GM18951 (cell line): ENCODE measurements around the gene MSH3.

Experiments
- POLR2A ChIP-seq: IDR thresholded peaks from 4 replicates; pipeline ENCODE4 v1.6.1; 2011; ENCODE audit warnings: mild to moderate bottlenecking; ENCODE audit not compliant: insufficient read length, insufficient read depth; ENCODE audit errors: extremely low read depth
- in situ Hi-C: fragments of 300-500 bp; cut with MboI; formaldehyde crosslinking; loops from one replicate; pipeline ENCODE4 v1.12.0; 2022; ENCODE audit warnings: low sequenced_read_pairs, mixed read lengths, inconsistent platforms; ENCODE audit not compliant: unreplicated experiment

Gene MSH3

DNA sequence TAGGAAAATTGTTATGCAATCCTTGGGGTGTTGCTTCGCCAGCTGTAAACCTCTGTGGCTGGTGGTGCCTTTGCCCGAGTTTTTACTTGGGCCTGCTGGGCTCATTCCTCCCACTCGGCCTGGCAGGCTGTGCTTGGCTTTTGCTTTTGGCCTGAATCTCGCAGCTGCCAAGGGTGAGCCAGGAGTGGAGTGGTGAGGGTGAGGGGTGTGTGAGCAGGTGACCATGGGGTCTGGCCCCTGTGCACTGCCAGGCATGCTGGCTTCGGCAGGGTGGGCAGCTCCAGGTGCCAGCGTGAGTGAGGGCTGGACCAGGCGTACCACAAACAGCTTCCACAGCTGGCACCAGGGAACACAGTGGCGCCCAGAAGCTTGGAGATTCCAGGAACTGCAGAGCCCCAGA, 12.9 kb downstream of the MSH3 start:
- no peak for TF ChIP-seq POLR2A
- in situ Hi-C loops, result no loop called here

- in situ Hi-C loops, result no loop called here
- TF ChIP-seq POLR2A, result peak; percentile 35
Measured at GRCh38 chr5:80668016-80668969, 13.8 kb downstream of the MSH3 start.

- in situ Hi-C loops, result loop anchor here (5.0 kb wide), 1 partner anchor 190 kb away; no protein-coding TSS in a partner anchor
- TF ChIP-seq POLR2A, result no peak
Measured at GRCh38 chr5:80672140-80672736, 17.8 kb downstream of the MSH3 start.

GRCh38 chr5:80676706-80677105, 22.3 kb downstream of the MSH3 start:
- TF ChIP-seq POLR2A, result no peak
- in situ Hi-C loops, result loop anchor here (25.0 kb wide), 1 partner anchor 511 kb away; no protein-coding TSS in a partner anchor

GRCh38 chr5:80686757-80687156, 32.3 kb downstream of the MSH3 start:
- TF ChIP-seq POLR2A, result no peak
- in situ Hi-C loops, result loop anchor here (25.0 kb wide), 1 partner anchor 501 kb away; no protein-coding TSS in a partner anchor

DNA sequence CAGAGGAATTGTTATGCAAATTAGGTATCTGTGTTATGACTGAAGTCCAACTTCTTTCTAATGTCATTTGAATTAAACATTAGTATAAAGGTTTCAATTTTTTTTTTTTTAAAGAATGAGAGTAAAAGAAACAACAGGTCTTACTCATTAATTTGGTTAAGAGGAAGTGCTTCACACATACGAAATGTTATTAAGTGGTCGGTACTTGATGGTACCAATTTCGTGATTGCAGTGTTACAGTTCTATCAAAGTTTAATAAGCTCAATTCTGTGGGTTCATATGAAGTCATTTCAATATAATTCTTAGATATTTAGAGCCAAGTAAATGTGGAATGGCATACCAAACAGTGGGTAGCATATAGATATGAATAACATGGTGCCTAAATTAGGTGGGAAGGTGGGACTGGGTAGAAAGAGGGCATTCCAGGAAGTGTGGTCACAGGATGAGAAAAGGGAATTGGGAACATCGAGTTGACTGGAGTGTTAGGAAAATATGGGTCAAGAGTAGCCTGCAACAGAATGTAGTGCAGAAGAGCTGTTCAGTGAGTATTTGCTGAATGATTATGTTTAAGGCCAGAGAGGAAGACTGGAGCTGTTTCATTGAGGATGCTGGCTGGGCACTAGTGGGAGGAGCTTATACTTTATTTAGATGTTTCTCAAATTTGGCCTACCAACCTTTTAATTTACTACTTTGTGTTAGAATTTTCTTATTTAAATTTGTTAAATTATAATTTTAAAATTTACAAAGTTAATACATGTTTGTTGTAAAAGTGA, 34.4 kb downstream of the MSH3 start:
- no peak for TF ChIP-seq POLR2A
- in situ Hi-C loops, result loop anchor here (25.0 kb wide), 1 partner anchor 498 kb away; no protein-coding TSS in a partner anchor

DNA sequence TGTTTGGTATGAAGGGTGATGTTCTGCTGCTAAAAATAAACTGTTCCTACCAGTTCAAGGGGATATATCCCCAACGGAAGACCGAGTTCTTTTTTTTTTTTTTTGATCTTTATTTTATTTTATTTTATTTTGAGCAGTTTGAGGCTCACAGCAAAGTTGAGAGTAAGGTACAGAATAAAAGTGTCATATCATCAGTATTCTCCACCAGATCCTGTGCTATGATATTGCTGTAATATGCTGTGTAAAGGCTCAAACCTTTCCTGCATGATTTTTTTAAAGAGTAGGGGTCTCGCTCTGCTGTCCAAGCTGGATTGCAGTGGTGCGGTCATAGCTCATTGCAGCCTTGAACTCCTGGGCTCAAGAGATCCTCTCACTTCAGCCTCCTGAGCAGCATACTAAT, 35.2 kb downstream of the MSH3 start:
- in situ Hi-C loops, result loop anchor here (25.0 kb wide), 1 partner anchor 498 kb away; no protein-coding TSS in a partner anchor
- TF ChIP-seq POLR2A, result no peak

DNA sequence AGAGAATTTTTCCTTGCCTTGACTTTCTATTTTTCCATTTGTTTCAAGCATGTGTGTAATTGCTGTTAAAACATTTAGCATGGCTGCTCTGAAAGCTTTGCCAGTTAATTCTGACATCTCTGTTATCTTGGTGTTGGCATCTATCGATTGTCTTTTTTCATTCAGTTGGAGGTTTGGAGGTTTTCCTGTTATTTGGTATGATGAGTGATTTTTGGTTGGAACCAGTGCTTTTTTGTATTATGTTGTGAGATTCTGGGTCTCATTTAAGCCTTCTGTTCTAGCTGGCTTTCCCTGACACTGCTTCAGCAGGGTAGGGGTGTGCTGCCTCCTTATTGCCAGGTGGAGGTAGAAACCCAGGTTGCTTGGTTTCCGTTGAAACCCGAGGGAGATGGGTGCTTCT, 41.2 kb downstream of the MSH3 start:
- in situ Hi-C loops, result loop anchor here (25.0 kb wide), 1 partner anchor 492 kb away; no protein-coding TSS in a partner anchor
- TF ChIP-seq POLR2A, result no peak

- in situ Hi-C loops, result loop anchor here (25.0 kb wide), 1 partner anchor 491 kb away; no protein-coding TSS in a partner anchor
- no peak for TF ChIP-seq POLR2A
Measured at GRCh38 chr5:80696450-80696849, 42.0 kb downstream of the MSH3 start.

- in situ Hi-C loops, result loop anchor here (25.0 kb wide), 1 partner anchor 490 kb away; no protein-coding TSS in a partner anchor
Measured at GRCh38 chr5:80697100-80697499, 42.6 kb downstream of the MSH3 start.

DNA sequence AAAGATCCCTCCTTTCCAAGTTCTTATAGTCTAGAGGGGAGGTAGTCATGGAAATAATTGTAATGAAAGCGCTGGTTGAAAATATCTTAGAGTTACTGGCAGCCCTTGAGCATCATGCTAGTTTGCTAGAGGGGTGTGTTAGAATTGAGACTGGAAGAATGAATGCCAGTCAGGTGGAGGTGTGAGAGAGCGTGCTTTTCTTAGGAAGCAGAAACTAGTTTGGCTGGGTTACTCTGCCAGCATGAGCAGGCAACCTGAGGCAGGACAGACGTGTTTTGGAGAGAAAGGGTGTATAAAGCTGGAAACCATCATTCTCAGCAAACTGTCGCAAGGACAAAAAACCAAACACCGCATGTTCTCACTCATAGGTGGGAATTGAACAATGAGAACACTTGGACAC, 43.9 kb downstream of the MSH3 start:
- in situ Hi-C loops, result loop anchor here (25.0 kb wide), 1 partner anchor 489 kb away; no protein-coding TSS in a partner anchor
- TF ChIP-seq POLR2A, result no peak

More at GRCh38 chr5:80697100-80697499, 42.6 kb downstream of the MSH3 start:
- no peak for TF ChIP-seq POLR2A

DNA sequence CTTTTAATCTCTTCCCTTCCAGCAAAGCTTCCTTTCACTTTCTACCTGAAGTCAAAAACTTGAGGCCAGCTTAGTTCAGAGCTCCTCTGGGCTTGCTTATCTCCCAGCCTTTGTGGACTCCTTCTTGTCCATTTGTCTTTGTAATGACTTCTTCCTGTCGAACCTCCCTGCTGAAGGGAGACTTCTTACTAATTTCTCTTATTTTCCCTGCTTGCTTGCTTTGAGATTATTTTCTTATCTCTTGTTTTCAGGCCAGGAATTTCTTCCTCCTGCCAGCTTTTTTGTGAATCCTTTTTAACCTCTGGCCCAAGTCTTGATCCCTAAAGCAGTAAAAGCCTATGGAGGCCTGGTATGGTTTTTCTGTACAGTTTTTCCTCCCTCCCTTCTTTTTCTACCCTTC, 47.1 kb downstream of the MSH3 start:
- in situ Hi-C loops, result no loop called here
- TF ChIP-seq POLR2A, result no peak

GRCh38 chr5:80703291-80703690, 48.8 kb downstream of the MSH3 start:
- in situ Hi-C loops, result no loop called here
- TF ChIP-seq POLR2A, result no peak

GRCh38 chr5:80703747-80704146, 49.3 kb downstream of the MSH3 start:
- no peak for TF ChIP-seq POLR2A
- in situ Hi-C loops, result no loop called here
